Measurements from ENCODE around the gene COPS4.
A peak's percentile ranks its signal among the peaks of the same experiment; 100 is the strongest.
"Not testable (repeated sequence)": the region's sequence is repeated elsewhere in the genome, so short reads cannot be mapped to it uniquely, and the experiment has no call there.

The COPS4 gene

DNA sequence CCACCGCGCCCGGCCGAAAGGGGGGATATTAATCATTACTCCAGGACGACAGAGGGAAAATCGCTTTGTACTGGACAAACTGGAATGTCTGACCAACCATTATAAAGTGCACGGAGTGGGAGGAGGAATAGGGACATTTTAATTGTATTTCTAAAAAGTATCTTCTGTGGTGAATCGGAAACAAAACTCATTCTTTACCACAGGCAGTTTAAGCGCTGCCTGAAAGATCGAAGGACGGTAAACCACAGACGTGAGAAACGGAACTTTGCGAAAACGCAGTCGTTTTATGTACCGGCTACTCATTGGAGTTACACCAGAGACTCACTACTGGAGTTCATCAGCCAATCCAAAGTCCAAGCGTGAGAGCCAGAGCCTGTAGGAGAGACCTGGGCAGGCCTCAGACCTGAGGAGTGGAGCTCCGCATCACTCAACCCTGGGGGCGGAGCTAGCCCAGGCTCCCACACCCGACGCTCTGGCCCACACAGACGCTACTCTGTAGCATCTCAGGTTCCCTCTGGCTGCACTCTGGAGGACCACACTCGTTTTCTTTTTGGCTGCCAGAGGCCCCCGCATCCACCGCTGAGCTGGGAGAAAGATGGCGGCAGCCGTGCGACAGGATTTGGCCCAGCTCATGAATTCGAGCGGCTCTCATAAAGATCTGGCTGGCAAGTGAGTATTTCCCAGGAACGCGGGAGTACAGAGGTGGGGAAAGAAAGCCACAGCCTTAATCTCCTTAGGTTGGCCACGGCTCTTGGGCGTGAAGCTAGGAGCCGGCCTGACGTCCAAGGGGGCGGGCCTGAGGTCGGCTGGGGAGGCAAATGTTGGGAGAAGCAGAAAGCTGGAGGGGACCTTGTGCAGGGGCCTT, at the start of gene COPS4:
TSS of gene COPS4 (plus strand) at position 554 of the 865 bp plus-strand sequence. CDS start at position 596, 42 bp downstream.
- peak; percentile 98 for DNase-seq (ENCODE audit: low spot score)

DNA sequence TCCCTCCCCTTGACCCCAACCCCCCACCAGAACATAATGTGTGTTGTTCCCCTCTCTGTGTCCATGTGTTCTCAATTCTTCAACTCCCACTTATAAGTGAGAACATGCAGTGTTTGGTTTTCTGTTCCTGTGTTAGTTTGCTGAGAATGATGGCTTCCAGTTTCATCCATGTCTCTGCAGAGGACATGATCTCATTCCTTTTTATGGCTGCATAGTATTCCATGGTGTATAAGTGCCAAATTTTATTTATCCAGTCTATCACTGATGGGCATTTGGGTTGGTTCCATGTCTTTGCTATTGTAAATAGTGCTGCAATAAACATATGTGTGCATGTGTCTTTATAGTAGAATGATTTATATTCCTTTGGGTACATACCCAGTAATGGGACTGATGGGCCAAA, 47.5 kb upstream of the COPS4 start:
- DNase-seq (ENCODE audit: low spot score), result not testable (repeated sequence)

DNA sequence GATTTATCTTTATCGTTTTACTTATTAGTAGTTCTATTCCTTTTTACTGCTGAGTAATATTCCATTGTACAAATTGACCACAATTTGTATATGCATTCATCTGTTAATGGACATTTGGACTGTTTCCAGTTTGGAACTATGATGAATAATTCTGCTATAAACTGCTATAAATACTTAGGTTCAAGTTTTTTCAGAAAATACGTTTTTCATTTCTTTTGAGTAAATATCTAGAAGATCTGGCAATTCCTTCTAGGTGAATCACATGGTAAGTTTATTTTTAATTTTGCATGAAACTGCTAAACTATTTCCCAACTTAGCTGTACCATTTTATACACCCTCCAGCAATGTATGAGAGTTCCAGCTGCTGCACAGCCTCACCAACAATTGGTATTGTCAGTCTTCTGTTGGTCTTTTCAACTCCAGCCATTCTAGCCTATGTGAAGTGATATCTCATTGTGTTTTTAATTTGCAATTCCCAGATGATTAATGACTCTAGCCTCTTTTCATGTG, 46.6 kb upstream of the COPS4 start:
- DNase-seq (ENCODE audit: low spot score), result peak; percentile 59

DNA sequence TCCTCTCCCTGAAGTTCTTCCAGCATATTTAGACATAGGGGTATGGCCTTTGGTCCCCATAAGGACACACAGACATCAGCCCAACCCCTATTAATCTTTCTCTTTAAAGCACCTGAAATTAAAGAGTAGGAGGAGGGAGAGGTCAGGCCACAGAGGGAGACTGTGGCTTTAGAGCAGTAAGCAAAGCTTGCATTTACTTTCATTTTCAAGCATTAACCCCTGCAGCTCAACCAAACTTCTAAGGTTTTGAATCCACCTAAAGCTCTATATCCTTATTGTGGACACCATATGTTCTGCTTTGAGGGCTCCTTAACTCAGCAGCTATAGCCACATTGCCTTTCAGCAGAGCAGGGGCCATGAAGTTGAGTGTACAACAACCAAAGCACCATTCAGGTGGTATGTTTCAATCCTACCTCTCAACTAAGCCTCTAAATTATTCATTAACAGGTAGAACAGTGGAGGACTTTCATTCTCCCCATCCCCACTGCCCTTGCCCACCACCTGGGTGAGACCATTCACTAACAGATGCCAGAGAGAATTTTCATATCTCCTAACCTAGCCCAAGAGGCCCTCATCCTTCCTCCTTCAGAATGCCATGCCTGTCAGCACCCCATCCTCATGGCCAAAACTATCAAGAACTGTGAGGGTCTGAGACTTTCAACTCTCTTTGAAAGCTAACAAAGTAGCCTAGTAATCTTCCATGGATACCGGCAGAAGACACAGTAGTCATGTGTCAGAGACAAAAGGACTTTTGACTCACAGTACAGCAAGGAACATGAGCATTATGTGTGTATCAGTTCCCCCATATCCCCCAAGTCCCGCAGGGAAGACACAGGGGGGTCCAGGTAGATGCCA, 45.2 kb upstream of the COPS4 start:
- DNase-seq (ENCODE audit: low spot score), result peak; percentile 7

DNA sequence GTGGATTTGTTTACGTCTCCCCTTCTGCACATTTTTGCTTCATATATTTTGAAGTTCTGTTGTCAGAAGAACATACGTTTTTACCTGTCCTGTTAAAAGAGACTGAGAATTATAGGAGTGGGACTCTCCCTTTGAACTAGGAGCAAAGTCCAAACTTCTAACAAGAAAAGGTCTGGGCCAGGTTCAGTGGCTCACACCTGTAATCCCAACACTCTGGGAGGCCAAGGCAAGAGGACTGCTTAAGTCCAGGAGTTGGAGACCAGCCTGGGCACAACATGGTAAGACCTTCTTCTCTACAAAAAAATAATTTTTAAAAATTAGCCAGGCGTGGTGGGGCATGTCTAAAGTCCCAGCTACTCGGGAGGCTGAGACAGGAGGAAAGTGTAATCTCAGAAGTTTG, 40.1 kb upstream of the COPS4 start:
- no peak for DNase-seq (ENCODE audit: low spot score)

DNA sequence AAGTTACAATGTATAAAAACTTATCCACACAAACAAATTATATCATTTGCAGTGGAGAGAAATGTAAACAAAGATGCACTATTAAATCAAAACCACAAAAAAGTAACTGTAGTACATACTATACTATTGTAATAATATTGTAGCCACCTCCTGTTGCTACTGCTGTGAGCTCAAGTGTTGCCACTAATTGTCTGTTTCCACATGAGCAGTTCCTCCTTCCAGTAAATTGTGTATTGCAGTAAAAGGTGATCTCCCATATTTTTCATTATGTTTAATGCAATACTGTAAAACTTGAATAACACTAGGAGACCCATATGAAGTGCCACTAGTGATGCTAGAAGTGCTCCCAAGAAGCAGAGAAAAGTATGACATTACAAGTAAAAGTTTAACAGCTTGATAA, 36.1 kb upstream of the COPS4 start:
- no peak for DNase-seq (ENCODE audit: low spot score)

DNA sequence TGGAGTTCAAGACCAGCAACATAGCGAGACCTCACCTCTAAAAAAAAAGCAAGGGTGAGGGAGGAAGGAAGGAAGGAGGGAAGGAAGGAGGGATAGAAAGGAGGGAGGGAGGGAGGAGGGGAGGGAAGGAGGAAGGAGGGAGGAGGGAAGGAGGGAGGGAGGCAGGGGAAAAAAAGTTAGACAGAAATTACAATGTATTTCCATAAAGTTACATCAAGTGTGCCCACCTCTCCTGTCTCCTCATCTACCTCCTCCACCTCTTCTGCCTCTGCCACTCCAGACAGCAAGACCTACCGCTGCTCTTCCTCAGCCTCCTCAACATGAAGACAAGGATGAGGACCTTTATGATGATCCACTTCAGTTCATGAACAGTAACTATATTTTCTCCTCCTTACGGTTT, 32.7 kb upstream of the COPS4 start:
- DNase-seq (ENCODE audit: low spot score), result no peak

DNA sequence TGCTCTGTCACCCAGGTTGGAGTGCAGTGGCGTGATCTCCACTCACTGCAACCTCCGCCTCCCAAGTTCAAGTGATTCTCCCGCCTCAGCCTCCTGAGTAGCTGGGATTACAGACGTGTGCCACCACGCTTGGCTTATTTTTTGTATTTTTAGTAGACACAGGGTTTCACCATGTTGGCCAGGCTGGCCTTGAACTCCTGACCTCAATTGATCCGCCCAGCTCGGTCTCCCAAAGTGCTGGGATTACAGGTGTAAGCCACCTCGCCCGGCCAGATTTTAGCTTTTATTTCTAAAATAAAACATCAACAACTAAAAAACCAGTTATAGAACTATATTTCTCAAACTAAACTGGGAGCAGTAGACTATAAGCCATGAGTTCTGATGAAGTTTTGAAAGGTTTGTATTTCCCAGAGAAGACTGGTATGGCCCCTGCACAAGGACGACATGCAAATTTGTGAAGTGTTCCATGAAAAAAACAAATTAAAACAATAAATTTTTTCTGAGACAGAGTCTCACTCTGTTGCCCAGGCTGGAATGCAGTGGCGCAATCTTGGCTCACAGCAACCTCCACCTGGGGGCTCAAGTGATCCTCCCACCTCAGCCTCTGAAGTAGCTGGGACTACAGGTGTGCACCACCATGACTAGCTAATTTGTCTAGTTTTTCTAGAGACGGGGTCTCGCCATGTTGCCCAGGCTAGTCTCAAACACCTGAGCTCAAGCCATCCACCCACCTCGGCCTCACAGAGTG, 31.8 kb upstream of the COPS4 start:
- not testable (repeated sequence) for DNase-seq (ENCODE audit: low spot score)

DNA sequence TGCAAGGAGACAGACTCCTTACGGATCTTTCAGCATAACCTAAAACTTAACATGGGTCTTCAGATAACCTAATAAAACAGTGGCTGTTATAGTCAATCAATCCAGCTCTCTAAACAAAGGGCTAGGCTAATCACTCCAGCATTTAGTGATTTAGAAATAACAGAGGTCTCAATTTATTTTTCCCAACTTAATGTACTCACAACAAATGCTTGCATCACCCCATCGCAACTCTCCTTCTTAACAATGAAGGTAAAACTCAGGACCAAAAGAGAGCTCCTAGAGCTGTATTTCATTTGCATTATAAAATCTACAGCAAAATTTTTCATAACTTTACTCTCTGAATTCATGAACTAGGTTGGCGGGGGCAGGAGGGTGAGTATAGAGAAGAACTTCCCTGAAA, 25.5 kb upstream of the COPS4 start:
- DNase-seq (ENCODE audit: low spot score), result no peak

DNA sequence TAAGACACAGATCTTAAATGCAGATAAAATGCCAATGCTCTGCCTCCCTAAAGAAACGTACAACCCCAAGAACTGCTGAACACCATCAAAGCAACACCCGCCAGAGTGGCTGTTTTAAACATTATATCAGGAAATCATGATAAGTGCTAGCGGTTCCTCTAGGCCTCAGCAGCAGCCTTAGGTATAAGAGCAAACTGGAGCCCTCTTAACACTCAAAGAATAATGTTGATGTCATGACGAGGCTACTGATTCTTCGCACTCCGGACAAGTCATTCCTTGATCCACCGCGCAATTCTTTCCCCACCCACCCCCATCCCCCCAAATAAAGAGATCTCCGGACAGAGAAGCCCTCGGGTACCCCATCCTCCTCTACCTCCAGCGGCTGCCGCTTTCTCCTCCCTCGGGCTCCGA, 24.9 kb upstream of the COPS4 start:
- DNase-seq (ENCODE audit: low spot score), result peak; percentile 25

DNA sequence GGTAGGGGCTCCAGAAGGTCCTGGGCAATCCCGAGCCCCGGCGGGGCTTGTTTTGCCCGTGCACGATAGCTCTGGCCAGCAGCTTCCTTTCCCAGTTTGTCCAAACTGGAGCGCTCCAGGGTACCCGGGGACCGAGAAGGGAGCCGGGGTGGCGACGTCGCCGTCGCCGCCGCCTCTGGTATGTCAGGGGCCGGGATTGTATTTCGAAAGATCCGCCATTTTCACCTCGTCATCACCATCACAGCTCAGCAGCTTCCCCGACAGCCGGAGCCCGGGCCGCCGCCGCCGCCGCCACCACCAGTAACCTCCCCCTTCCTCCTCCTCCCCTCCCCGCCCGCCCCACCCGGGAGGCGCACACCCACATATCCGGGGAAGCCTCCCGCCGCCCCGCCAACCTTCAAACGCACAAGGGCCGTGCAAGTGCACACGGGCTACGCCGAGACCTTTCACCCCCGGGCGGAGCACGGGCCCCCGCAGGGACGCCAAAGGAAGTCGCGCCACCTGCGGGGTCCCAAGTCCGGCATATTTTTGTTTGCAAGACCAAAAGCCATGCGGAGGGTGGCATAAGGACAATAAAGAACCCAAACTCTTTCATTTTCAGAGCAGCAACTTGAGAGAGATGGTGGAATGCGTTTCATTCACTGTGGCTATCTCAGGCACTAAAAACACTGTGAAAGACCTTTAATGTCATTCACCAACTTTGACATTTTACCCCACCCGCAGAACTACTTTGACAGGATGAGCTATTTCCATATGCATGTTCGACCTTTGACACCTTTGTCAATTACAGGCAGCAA, 24.3 kb upstream of the COPS4 start, which contains the start of gene LIN54:
TSS of gene LIN54 (minus strand) at position 302 of the 797 bp plus-strand sequence. CDS start 25,979 bp downstream, outside the sequence.
- peak; percentile 86 for DNase-seq (ENCODE audit: low spot score)

DNA sequence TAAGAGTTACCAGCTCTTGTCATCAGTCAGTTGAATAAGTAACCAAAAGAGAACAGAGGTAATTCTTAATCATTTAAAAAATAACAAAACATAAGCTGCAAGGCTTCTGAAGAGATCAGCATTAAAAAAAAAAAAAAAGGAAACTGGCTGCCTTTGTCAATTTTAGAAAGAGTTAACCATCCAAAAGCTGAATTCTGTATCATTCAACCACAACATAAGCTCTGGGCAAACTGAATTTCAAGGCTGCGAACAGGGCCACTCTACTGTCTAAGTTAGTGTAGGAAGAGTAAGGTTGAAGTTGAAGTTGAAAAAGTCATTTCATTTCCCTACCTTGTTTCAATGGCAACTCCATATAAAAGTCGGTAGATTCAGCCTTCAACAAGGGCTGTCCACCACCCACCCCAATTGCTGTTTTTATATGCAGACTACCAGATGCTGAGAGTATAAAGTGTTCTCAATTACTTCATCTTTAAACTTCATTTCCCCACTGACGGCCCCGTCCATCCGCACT, 23.2 kb upstream of the COPS4 start:
- DNase-seq (ENCODE audit: low spot score), result peak; percentile 2

DNA sequence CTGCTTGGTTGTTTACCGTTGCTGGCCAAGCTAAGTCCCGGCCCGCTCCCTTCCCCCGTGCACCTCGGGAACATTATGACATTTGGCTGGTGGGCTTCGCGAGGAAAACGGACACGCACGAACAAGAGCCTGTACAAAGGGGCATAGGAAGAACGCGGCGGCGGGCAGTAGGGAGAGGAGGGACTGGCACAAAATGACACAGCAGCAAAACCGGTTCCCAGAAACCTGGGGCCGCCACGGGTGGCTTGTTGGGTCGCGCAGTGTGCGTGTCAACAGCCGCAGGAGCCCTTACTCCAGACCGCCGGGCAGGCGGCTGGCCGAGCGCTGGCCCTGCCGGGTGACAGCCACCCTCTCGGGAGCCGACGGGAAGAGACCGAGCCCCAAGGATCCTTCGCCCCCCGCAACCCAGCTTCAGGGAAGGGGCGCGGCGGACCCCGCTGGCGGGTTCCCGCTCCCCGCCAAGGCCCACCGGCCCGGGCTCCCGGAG, 22.7 kb upstream of the COPS4 start:
- DNase-seq (ENCODE audit: low spot score), result peak; percentile 5

DNA sequence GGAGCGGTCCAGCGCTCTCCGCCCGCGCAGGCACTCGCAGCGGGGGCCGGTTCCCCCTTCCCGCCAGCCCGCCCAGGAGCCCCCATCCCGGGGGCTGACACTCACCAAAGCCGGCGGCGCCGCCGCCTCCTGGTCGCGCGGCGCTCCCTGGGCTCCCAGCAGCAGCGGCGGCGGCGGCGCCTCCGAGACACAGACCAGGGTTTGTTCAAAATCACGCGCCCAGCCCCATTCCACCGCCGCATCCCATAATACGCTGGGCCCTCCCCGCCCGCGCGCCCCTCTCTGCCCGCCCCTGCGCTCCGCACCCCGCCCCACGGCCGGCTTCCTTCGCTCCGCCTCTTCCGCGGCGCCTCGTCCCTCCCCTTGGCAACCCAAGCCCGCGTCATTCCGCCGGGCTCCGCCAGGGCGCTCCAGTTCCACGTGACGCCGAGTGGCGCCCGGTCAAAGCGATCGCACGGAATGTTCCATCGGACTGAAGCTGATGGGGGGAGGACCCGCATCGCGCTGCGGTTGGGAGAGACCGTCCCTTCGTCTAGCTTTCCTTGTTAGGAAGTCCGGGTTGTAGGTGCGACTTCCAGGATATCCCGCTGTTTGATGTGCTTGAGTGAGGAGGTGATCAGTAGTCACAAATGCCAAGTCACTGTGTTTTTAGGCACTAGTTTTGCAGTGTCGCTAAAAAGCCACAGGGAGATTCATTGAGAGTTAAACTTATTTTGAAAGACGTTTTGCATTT, 22.1 kb upstream of the COPS4 start:
- peak; percentile 97 for DNase-seq (ENCODE audit: low spot score)

DNA sequence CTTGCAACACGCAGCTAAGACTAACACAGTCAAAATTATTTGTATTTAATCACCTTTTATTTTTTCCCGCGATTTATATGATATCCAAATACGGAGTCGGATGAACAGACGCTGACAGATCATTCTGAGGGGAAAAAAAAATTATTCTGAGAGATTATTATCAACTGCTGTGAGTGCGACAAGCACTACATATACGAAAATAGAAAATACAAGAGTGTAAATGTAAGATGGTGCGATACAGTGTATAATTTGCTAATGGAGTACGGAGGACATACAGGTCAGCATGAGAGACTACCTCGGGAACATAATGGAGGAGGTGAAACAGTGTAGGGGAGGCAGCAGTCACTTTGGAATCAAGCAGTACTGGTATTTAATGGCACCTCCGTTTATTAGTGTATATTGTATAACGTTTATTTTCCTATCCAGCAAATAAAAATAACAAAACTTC, 21.5 kb upstream of the COPS4 start:
- DNase-seq (ENCODE audit: low spot score), result no peak

DNA sequence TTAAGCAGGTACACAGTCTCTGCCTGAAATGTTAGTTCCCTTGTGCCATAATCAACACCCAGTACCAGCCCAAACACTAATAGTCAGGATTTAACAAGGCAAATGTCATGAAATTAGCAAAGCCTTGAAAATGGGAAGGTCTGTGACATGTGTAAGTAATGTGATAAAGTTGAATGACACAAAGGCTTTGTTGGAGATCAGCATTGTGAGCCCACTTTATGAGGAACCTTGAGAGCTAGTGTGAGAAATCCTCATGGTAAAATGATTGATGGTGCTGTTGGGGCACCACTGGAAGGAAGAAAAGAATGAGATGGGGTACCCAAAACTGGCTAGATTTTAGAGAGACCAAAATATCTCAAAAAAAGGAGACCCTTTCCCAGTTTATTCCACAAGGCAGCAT, 21.1 kb upstream of the COPS4 start:
- DNase-seq (ENCODE audit: low spot score), result no peak

DNA sequence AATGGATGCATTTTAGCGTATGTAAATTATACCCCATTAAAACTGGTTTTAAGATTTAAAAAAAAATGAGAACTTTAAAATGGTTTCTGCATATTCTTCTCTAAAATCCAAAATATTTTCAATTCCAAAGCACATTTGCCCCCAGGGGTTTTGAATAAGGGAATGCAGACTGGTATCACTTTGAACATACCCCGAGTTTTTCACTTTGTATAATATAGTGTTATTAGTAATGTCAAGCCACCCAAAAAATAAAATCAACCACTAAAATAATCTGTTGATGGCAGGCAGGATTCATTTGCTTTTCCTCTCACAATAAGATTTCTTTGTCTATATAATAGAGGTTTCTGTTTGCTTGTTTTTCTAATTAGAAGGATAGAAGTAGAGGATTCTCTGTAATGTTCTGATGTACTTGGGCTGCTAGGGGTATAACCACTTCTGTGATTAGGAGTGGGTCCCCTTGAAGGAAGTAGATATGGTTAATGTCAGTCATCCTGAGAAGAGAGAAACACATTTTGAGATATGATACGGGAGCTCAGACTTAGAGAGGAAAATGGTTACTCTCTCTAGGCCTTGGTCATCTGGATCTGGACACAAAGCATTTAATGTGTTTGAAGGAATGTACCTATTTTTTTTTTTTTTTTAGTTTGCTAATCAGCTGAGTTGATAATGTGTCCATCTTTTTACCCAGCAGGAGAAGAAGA, 15.0 kb upstream of the COPS4 start:
- DNase-seq (ENCODE audit: low spot score), result no peak

DNA sequence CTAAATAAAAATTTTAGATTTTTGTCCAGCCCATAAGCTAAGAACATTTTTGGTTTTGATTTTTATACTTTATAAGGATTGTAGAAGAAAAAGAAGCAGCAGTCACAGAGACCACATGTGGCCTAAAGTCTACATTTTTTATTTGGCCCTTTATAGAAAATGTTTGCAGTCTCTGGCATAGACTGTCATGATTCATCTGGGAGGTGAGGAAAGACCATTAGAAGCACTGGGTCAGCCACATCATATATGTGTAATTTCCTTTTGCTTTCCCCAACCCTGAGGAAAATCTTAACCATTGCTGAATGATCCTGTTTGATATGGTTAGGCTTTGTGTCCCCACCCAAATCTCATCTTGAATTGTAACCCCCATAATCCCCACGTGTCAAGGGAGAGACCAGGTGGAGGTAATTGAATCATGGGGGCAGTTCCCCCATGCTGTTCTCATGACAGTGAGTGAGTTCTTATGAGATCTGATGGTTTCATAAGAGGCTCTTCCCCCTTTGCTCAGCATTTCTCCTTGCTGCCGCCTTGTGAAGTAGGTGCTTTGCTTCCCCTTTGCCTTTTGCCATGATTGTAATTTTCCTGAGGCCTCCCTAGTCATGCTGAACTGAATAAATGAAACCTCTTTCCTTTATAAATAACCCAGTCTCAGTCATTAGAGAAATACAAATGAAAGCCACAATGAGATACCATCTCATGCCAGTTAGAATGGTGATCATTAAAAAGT, 12.1 kb upstream of the COPS4 start:
- DNase-seq (ENCODE audit: low spot score), result peak; percentile 47

DNA sequence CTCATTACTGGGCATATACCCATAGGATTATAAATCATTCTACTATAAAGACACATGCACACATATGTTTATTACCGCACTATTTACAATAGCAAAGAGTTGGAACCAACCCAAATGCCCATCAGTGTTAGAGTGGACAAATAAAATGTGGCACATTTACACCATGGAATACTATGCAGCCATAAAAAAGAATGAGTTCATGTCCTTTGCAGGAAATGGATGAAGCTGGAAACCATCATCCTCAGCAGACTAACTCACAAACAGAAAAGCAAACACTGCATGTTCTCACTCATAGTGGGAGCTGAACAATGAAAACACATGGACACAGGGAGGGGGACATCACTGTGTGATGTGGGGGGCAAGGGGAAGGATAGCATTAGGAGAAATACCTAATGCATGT, 11.4 kb upstream of the COPS4 start:
- DNase-seq (ENCODE audit: low spot score), result not testable (repeated sequence)
